CD4-positive, alpha-beta memory T cell (primary cell): ENCODE data around the gene ACTR1B. TPM values are rescaled to one million over a fixed set of nuclear protein-coding genes. Genes with fewer than 3 reads are reported as not detected.
A peak's percentile ranks its signal among the peaks of the same experiment; 100 is the strongest.

Experiments
- CTCF ChIA-PET: fragments of 350-600 bp; sonication (Branson Sonifier 250); formaldehyde crosslinking; loops from one replicate; lab custom pipeline; 2021; ENCODE audit warnings: inconsistent platforms; ENCODE audit not compliant: partially characterized antibody; lab: Charles Lee
- POLR2A ChIA-PET: fragments of 350-600 bp; sonication (Branson Sonifier 250); formaldehyde crosslinking; loops from one replicate; lab custom pipeline; 2021; ENCODE audit not compliant: partially characterized antibody; lab: Charles Lee
- DNase-seq, 5 donors: peaks; one replicate each; pipeline versions ENCODE4 v3.0.0 to v3.0.0-alpha.2; 2020 to 2022; ENCODE audit warnings: mixed read lengths in 1 of 5
- H3K27ac ChIP-seq: one replicate; pipeline ENCODE4 v1.7.0; 2013; ENCODE audit warnings: low read depth, low read length
- H3K27me3 ChIP-seq: 2 replicates; pipeline ENCODE4 v1.7.0; 2013; ENCODE audit warnings: mild to moderate bottlenecking, low read length, moderate library complexity; ENCODE audit not compliant: insufficient read depth
- H3K36me3 ChIP-seq: 2 replicates; pipeline ENCODE4 v1.7.0; 2013; ENCODE audit warnings: mild to moderate bottlenecking, low read length, moderate library complexity; ENCODE audit not compliant: insufficient read depth
- H3K4me1 ChIP-seq: 2 replicates; pipeline ENCODE4 v1.7.0; 2013; ENCODE audit warnings: mild to moderate bottlenecking, low read length, moderate library complexity; ENCODE audit not compliant: insufficient read depth
- H3K4me3 ChIP-seq, 2 donors: one replicate each; pipeline ENCODE4 v1.7.0; 2013; ENCODE audit warnings: low read length in 2 of 2, mild to moderate bottlenecking in 1 of 2
- H3K9me3 ChIP-seq, 2 donors: one replicate each; pipeline ENCODE4 v1.7.0; 2013; ENCODE audit warnings: low read length in 2 of 2, control low read depth in 1 of 2; ENCODE audit not compliant: control insufficient read depth in 1 of 2
- H3K27ac Mint-ChIP-seq, 7 donors: one replicate each; pipeline ENCODE4 v1.8.0; 2020 to 2021; ENCODE audit warnings: mixed read lengths in 7 of 7, mild to moderate bottlenecking in 6 of 7, inconsistent platforms in 3 of 7, moderate library complexity in 3 of 7
- H3K27me3 Mint-ChIP-seq, 2 donors: one replicate each; pipeline ENCODE4 v1.8.0; 2020 to 2021; ENCODE audit warnings: mixed read lengths in 2 of 2
- H3K36me3 Mint-ChIP-seq, 2 donors: one replicate each; pipeline ENCODE4 v1.8.0; 2020 to 2021; ENCODE audit warnings: mixed read lengths in 2 of 2, inconsistent platforms in 1 of 2, mild to moderate bottlenecking in 1 of 2
- H3K4me1 Mint-ChIP-seq, 4 donors: one replicate each; pipeline ENCODE4 v1.8.0; 2020 to 2021; ENCODE audit warnings: mixed read lengths in 4 of 4, mild to moderate bottlenecking in 1 of 4
- H3K4me3 Mint-ChIP-seq, 8 donors: one replicate each; pipeline ENCODE4 v1.8.0; 2020 to 2021; ENCODE audit warnings: mixed read lengths in 8 of 8, mild to moderate bottlenecking in 7 of 8, moderate library complexity in 6 of 8, inconsistent platforms in 3 of 8
- H3K9me3 Mint-ChIP-seq, 8 donors: one replicate each; pipeline ENCODE4 v1.8.0; 2020 to 2021; ENCODE audit warnings: mixed read lengths in 8 of 8, mild to moderate bottlenecking in 5 of 8, inconsistent platforms in 3 of 8, moderate library complexity in 1 of 8
- intact Hi-C: fragments of 100-400 bp; cut with micrococcal nuclease; formaldehyde crosslinking; loops from one replicate; pipeline ENCODE4 v1.15.1; 2023
- polyA plus RNA-seq, 2 donors: library from polyadenylated mRNA; unstranded; fragments of 300-500 nt; fragmentation: Illumina TruSeq; gene quantifications; one replicate each; pipeline ENCODE4 v1.2.3, GENCODE V29; 2021
- total RNA-seq, 2 experiments: library from RNA; stranded (reverse); gene quantifications; one replicate each; pipeline ENCODE4 v1.2.3, GENCODE V29; 2021

Gene ACTR1B
- total and polyA plus RNA-seq, 4 experiments from 2014 or later, result 12.0 to 97.6 (median 55.8) TPM

- Histone ChIP-seq H3K4me3 (no peak overlapping the region), H3K4me1 (peaks cover 30% of the 10 kb centered on the region), H3K9me3 (no peaks in the 10 kb centered on the region), H3K27ac (no peak overlapping the region), H3K36me3 (no peaks in the 10 kb centered on the region), H3K27me3 (no peaks in the 10 kb centered on the region)
- H3K36me3 Mint-ChIP-seq, result no peaks in the 10 kb centered on the region
- DNase-seq, result no peak
- intact Hi-C loops, result no loop called here
- ChIA-PET CTCF (interaction anchor here (1.6 to 11.3 kb wide), 7 partner anchors 10 to 117 kb away, joined by 5 to 198 read pairs (median 23); partner anchors contain the start of genes ACTR1B and ANKRD36B), POLR2A (interaction anchor here (12.8 kb wide), 1 partner anchor 35 kb away, joined by 284 read pairs; no protein-coding TSS in a partner anchor)
- no peaks in the 10 kb centered on the region for H3K27me3 Mint-ChIP-seq
- H3K4me3 Mint-ChIP-seq, result no peak overlapping the region
- H3K27ac Mint-ChIP-seq, result no peak overlapping the region
- H3K9me3 Mint-ChIP-seq, result no peaks in the 10 kb centered on the region
- H3K4me1 Mint-ChIP-seq, result peaks cover 21 to 29% (median 26%) of the 10 kb centered on the region in 4 donors
Measured at GRCh38 chr2:97707362-97708047, 43.7 kb upstream of the ACTR1B start.

- no peak overlapping the region for H3K4me3 ChIP-seq
- Mint-ChIP-seq H3K4me3 (peak overlapping the region in 1 of 8 donors; percentile 15), H3K27me3 (no peaks in the 10 kb centered on the region), H3K27ac (peak overlapping the region in 1 of 7 donors; percentile 47), H3K9me3 (no peaks in the 10 kb centered on the region), H3K36me3 (no peaks in the 10 kb centered on the region), H3K4me1 (peaks cover 14 to 22% (median 19%) of the 10 kb centered on the region in 4 donors)
- no peaks in the 10 kb centered on the region for H3K9me3 ChIP-seq
- POLR2A ChIA-PET, result interaction anchor here (12.8 kb wide), 1 partner anchor 35 kb away, joined by 284 read pairs; no protein-coding TSS in a partner anchor
- no peak overlapping the region for H3K27ac ChIP-seq
- H3K4me1 ChIP-seq, result peaks cover 23% of the 10 kb centered on the region
- H3K27me3 ChIP-seq, result no peaks in the 10 kb centered on the region
- no peaks in the 10 kb centered on the region for H3K36me3 ChIP-seq
- intact Hi-C loops, result no loop called here
- CTCF ChIA-PET, result interaction anchor here (3.6 to 11.3 kb wide), 3 partner anchors 9 to 44 kb away, joined by 67 to 198 read pairs (median 119); no protein-coding TSS in a partner anchor
- no peak for DNase-seq
Measured at GRCh38 chr2:97706708-97707345, 43.0 kb upstream of the ACTR1B start.

- CTCF ChIA-PET, result interaction anchor here (0.7 to 11.3 kb wide), 5 partner anchors 9 to 112 kb away, joined by 3 to 198 read pairs (median 4); no protein-coding TSS in a partner anchor
- Histone ChIP-seq H3K27ac (no peak overlapping the region), H3K4me3 (no peak overlapping the region), H3K36me3 (no peaks in the 10 kb centered on the region), H3K4me1 (peaks cover 16% of the 10 kb centered on the region), H3K27me3 (no peaks in the 10 kb centered on the region), H3K9me3 (no peaks in the 10 kb centered on the region)
- DNase-seq, result no peak
- no peaks in the 10 kb centered on the region for H3K36me3 Mint-ChIP-seq
- intact Hi-C loops, result no loop called here
- H3K4me1 Mint-ChIP-seq, result peaks cover 9 to 15% (median 12%) of the 10 kb centered on the region in 4 donors
- no peak overlapping the region for H3K27ac Mint-ChIP-seq
- H3K27me3 Mint-ChIP-seq, result no peaks in the 10 kb centered on the region
- H3K9me3 Mint-ChIP-seq, result no peaks in the 10 kb centered on the region
- POLR2A ChIA-PET, result interaction anchor here (1.3 kb wide), 1 partner anchor 8 kb away, joined by 5 read pairs; the partner anchor contains the start of gene ZAP70
- H3K4me3 Mint-ChIP-seq, result no peak overlapping the region
Measured at GRCh38 chr2:97706112-97706511, 42.3 kb upstream of the ACTR1B start.

GRCh38 chr2:97704989-97705388 lies 41.1 kb upstream of the ACTR1B start:
- H3K27ac Mint-ChIP-seq, result no peak overlapping the region
- POLR2A ChIA-PET, result interaction anchor here (1.3 kb wide), 1 partner anchor 9 kb away, joined by 5 read pairs; the partner anchor contains the start of gene ZAP70
- no peak overlapping the region for H3K4me3 Mint-ChIP-seq
- H3K36me3 ChIP-seq, result no peaks in the 10 kb centered on the region
- DNase-seq, result no peak
- CTCF ChIA-PET, result interaction anchor here (1.4 to 11.3 kb wide), 3 partner anchors 8 to 46 kb away, joined by 4 to 198 read pairs (median 4); no protein-coding TSS in a partner anchor
- H3K9me3 ChIP-seq, result no peaks in the 10 kb centered on the region
- H3K36me3 Mint-ChIP-seq, result no peaks in the 10 kb centered on the region
- no peaks in the 10 kb centered on the region for H3K9me3 Mint-ChIP-seq
- H3K27me3 ChIP-seq, result no peaks in the 10 kb centered on the region
- H3K27me3 Mint-ChIP-seq, result no peaks in the 10 kb centered on the region
- peaks cover 4 to 6% (median 5%) of the 10 kb centered on the region in 4 donors for H3K4me1 Mint-ChIP-seq
- H3K4me1 ChIP-seq, result peaks cover 5% of the 10 kb centered on the region
- intact Hi-C loops, result no loop called here
- no peak overlapping the region for H3K4me3 ChIP-seq
- no peak overlapping the region for H3K27ac ChIP-seq

GRCh38 chr2:97703741-97704140 lies 39.9 kb upstream of the ACTR1B start:
- Mint-ChIP-seq H3K27ac (no peak overlapping the region), H3K27me3 (no peaks in the 10 kb centered on the region), H3K4me3 (no peak overlapping the region), H3K36me3 (no peaks in the 10 kb centered on the region), H3K9me3 (no peaks in the 10 kb centered on the region), H3K4me1 (peaks cover 0 to 3% (median 1%) of the 10 kb centered on the region in 4 donors)
- Histone ChIP-seq H3K36me3 (no peaks in the 10 kb centered on the region), H3K27ac (no peak overlapping the region), H3K4me3 (no peak overlapping the region), H3K9me3 (no peaks in the 10 kb centered on the region), H3K4me1 (no peaks in the 10 kb centered on the region), H3K27me3 (no peaks in the 10 kb centered on the region)
- intact Hi-C loops, result no loop called here
- ChIA-PET CTCF (interaction anchor here (9.1 kb wide), 1 partner anchor 40 kb away, joined by 166 read pairs; no protein-coding TSS in a partner anchor), POLR2A (no interaction called here)
- no peak for DNase-seq

GRCh38 chr2:97702731-97703470 lies 39.1 kb upstream of the ACTR1B start:
- Histone ChIP-seq H3K27me3 (no peaks in the 10 kb centered on the region), H3K4me1 (no peaks in the 10 kb centered on the region), H3K36me3 (no peaks in the 10 kb centered on the region), H3K9me3 (no peaks in the 10 kb centered on the region), H3K4me3 (no peak overlapping the region), H3K27ac (no peak overlapping the region)
- POLR2A ChIA-PET, result no interaction called here
- no peaks in the 10 kb centered on the region for H3K27me3 Mint-ChIP-seq
- no peaks in the 10 kb centered on the region for H3K9me3 Mint-ChIP-seq
- intact Hi-C loops, result no loop called here
- peaks cover 0 to 3% (median 1%) of the 10 kb centered on the region in 4 donors for H3K4me1 Mint-ChIP-seq
- peak overlapping the region in 1 of 8 donors; percentile 6 for H3K4me3 Mint-ChIP-seq
- no peak overlapping the region for H3K27ac Mint-ChIP-seq
- CTCF ChIA-PET, result interaction anchor here (2.3 to 9.1 kb wide), 2 partner anchors 41 to 112 kb away, joined by 7 to 166 read pairs; no protein-coding TSS in a partner anchor
- no peaks in the 10 kb centered on the region for H3K36me3 Mint-ChIP-seq
- DNase-seq, result no peak
